Stomach (tissue), 4 donors: Measurements from ENCODE around the gene FAS.

Experiments used
- CTCF ChIP-seq, 7 experiments: fragments of 450-650 bp in 4 of 7; fragments of 200-600 bp in 3 of 7; sonication (generic) in 3 of 7; IDR thresholded peaks; one replicate each; pipeline ENCODE4 v1.5.1; 2016 to 2019; ENCODE audit warnings: antibody characterized with exemption in 7 of 7, control low read depth in 2 of 7, mild to moderate bottlenecking in 1 of 7
- EP300 ChIP-seq: sonication (generic); formaldehyde crosslinking; IDR thresholded peaks from one replicate; pipeline ENCODE4 v1.6.1; 2017; ENCODE audit warnings: antibody characterized with exemption

- no peak for TF ChIP-seq EP300
- TF ChIP-seq CTCF (IDR thresholded peaks at IDR 0.05), result peak in 1 of 7 experiments; percentile 23
These were observed 3.3 kb upstream of the FAS start for GRCh38 chr10:88987243-88987725.
